Measurements from ENCODE around the gene KRT78. TPM values are rescaled to one million over a fixed set of nuclear protein-coding genes. Genes with fewer than 3 reads are reported as not detected.

Gene KRT78
- total RNA-seq, 1 donor from 2014 or later: not detected

GRCh38 chr12:52814710-52815155, 34.1 kb downstream of the KRT78 start:
- no peaks in the 10 kb centered on the region for H3K4me1 Mint-ChIP-seq (ENCODE audit: unreplicated experiment)
- H3K4me3 Mint-ChIP-seq (ENCODE audit: unreplicated experiment): no peak overlapping the region
- no peak overlapping the region for H3K27ac Mint-ChIP-seq (ENCODE audit: unreplicated experiment)
- DNase-seq (ENCODE audit: low spot score): no peak
- TF ChIP-seq CTCF (IDR thresholded peaks at IDR 0.05; ENCODE audit: unreplicated experiment): no peak
- peaks cover 3% of the 10 kb centered on the region for H3K27me3 Mint-ChIP-seq (ENCODE audit: unreplicated experiment)
- H3K36me3 Mint-ChIP-seq (ENCODE audit: low read depth, unreplicated experiment): no peaks in the 10 kb centered on the region
- H3K9me3 Mint-ChIP-seq (ENCODE audit: unreplicated experiment): no peaks in the 10 kb centered on the region

- no peak for DNase-seq (ENCODE audit: low spot score)
- Mint-ChIP-seq H3K4me1 (ENCODE audit: unreplicated experiment) (no peaks in the 10 kb centered on the region), H3K4me3 (ENCODE audit: unreplicated experiment) (no peak within 1 kb of the TSS), H3K27me3 (ENCODE audit: unreplicated experiment) (peaks cover 3% of the 10 kb centered on the region), H3K27ac (ENCODE audit: unreplicated experiment) (no peak within 1 kb of the TSS), H3K9me3 (ENCODE audit: unreplicated experiment) (no peaks in the 10 kb centered on the region), H3K36me3 (ENCODE audit: low read depth, unreplicated experiment) (no peaks in the 10 kb centered on the region)
- no peak for TF ChIP-seq CTCF (IDR thresholded peaks at IDR 0.05; ENCODE audit: unreplicated experiment)
These were observed 34.7 kb downstream of the KRT78 start, which contains the start of gene KRT4 for GRCh38 chr12:52813885-52814709. Gene KRT4, minus strand, starts transcription at chr12:52814116. Its CDS starts 58 bp downstream, at chr12:52814058.

GRCh38 chr12:52813203-52813819, 35.5 kb downstream of the KRT78 start:
- no peak for TF ChIP-seq CTCF (IDR thresholded peaks at IDR 0.05; ENCODE audit: unreplicated experiment)
- no peaks in the 10 kb centered on the region for H3K9me3 Mint-ChIP-seq (ENCODE audit: unreplicated experiment)
- H3K36me3 Mint-ChIP-seq (ENCODE audit: low read depth, unreplicated experiment): no peaks in the 10 kb centered on the region
- H3K4me3 Mint-ChIP-seq (ENCODE audit: unreplicated experiment): no peak overlapping the region
- peaks cover 5% of the 10 kb centered on the region for H3K27me3 Mint-ChIP-seq (ENCODE audit: unreplicated experiment)
- no peak for DNase-seq (ENCODE audit: low spot score)
- no peaks in the 10 kb centered on the region for H3K4me1 Mint-ChIP-seq (ENCODE audit: unreplicated experiment)
- no peak overlapping the region for H3K27ac Mint-ChIP-seq (ENCODE audit: unreplicated experiment)

- Mint-ChIP-seq H3K4me3 (ENCODE audit: unreplicated experiment) (no peak overlapping the region), H3K9me3 (ENCODE audit: unreplicated experiment) (no peaks in the 10 kb centered on the region), H3K27me3 (ENCODE audit: unreplicated experiment) (peaks cover 5% of the 10 kb centered on the region), H3K4me1 (ENCODE audit: unreplicated experiment) (no peaks in the 10 kb centered on the region), H3K36me3 (ENCODE audit: low read depth, unreplicated experiment) (no peaks in the 10 kb centered on the region), H3K27ac (ENCODE audit: unreplicated experiment) (no peak overlapping the region)
- TF ChIP-seq CTCF (IDR thresholded peaks at IDR 0.05; ENCODE audit: unreplicated experiment): no peak
- DNase-seq (ENCODE audit: low spot score): no peak
These were observed 36.0 kb downstream of the KRT78 start for GRCh38 chr12:52812749-52813148.

GRCh38 chr12:52812073-52812400, 36.8 kb downstream of the KRT78 start:
- no peak for DNase-seq (ENCODE audit: low spot score)
- Mint-ChIP-seq H3K9me3 (ENCODE audit: unreplicated experiment) (no peaks in the 10 kb centered on the region), H3K4me3 (ENCODE audit: unreplicated experiment) (no peak overlapping the region), H3K27ac (ENCODE audit: unreplicated experiment) (no peak overlapping the region), H3K36me3 (ENCODE audit: low read depth, unreplicated experiment) (no peaks in the 10 kb centered on the region), H3K27me3 (ENCODE audit: unreplicated experiment) (peaks cover 5% of the 10 kb centered on the region), H3K4me1 (ENCODE audit: unreplicated experiment) (no peaks in the 10 kb centered on the region)
- no peak for TF ChIP-seq CTCF (IDR thresholded peaks at IDR 0.05; ENCODE audit: unreplicated experiment)

Measured in endothelial cell (in vitro differentiated cells).